Osteoblast (primary cell): ENCODE data around the gene SNX25. TPM values are rescaled to one million over a fixed set of nuclear protein-coding genes. Genes with fewer than 3 reads are reported as not detected.
A peak's percentile ranks its signal among the peaks of the same experiment; 100 is the strongest.

Experiments
- DNase-seq: peaks from one replicate; pipeline ENCODE4 v3.0.0; 2011; ENCODE audit warnings: low spot score, mixed read lengths; ENCODE audit not compliant: insufficient read length; ENCODE audit errors: missing footprints
- H2AFZ ChIP-seq: 2 replicates; pipeline ENCODE4 v1.6.0; 2011; ENCODE audit warnings: mild to moderate bottlenecking, low read length
- H3K27ac ChIP-seq: 2 replicates; pipeline ENCODE4 v1.5.1; 2011; ENCODE audit warnings: mild to moderate bottlenecking, low read depth, low read length, moderate library complexity
- H3K27me3 ChIP-seq: 2 replicates; pipeline ENCODE4 v1.6.0; 2012; ENCODE audit warnings: mild to moderate bottlenecking, control low read depth, inconsistent platforms, low read length, moderate library complexity; ENCODE audit not compliant: insufficient read depth
- H3K36me3 ChIP-seq: 2 replicates; pipeline ENCODE4 v1.5.1; 2011; ENCODE audit warnings: mild to moderate bottlenecking, low read length, control low read depth, moderate library complexity; ENCODE audit not compliant: insufficient read depth
- H3K4me1 ChIP-seq: 2 replicates; pipeline ENCODE4 v1.5.1; 2011; ENCODE audit warnings: mild to moderate bottlenecking, low read length, control low read depth, moderate library complexity; ENCODE audit not compliant: insufficient read depth
- H3K4me2 ChIP-seq: 2 replicates; pipeline ENCODE4 v1.6.0; 2011; ENCODE audit warnings: mild to moderate bottlenecking, low read length; ENCODE audit not compliant: insufficient read depth
- H3K4me3 ChIP-seq: fragments of 200-600 bp; sonication (generic); 3 replicates; pipeline ENCODE4 v1.5.1; 2012; ENCODE audit warnings: mild to moderate bottlenecking, low read length, inconsistent platforms; ENCODE audit not compliant: insufficient read depth
- H3K79me2 ChIP-seq: 2 replicates; pipeline ENCODE4 v1.6.0; 2012; ENCODE audit warnings: mild to moderate bottlenecking, low read length, control low read depth, inconsistent platforms; ENCODE audit not compliant: insufficient read depth
- H3K9me3 ChIP-seq: 2 replicates; pipeline ENCODE4 v1.5.1; 2011; ENCODE audit warnings: low read depth, low read length, control low read depth
- H4K20me1 ChIP-seq: 2 replicates; pipeline ENCODE4 v1.6.0; 2012; ENCODE audit warnings: mild to moderate bottlenecking, low read length, control low read depth; ENCODE audit not compliant: insufficient read depth
- CTCF ChIP-seq: IDR thresholded peaks from 2 replicates; pipeline ENCODE4 v1.5.1; 2011; ENCODE audit warnings: mild to moderate bottlenecking, low read depth, low read length, moderate library complexity; ENCODE audit errors: extremely low read depth
- total RNA-seq: library from RNA; depleted of rRNA; stranded (reverse); fragments of >200 nt; gene quantifications from 2 replicates; pipeline ENCODE4 v1.2.3, GENCODE V29; 2012

The SNX25 gene
- total RNA-seq, 1 donor, result 98.1 TPM

GRCh38 chr4:185261946-185262345, 52.5 kb downstream of the SNX25 start:
- Histone ChIP-seq H3K4me2 (no peak overlapping the region), H3K27me3 (no peaks in the 10 kb centered on the region), H3K27ac (no peak overlapping the region), H3K9me3 (no peaks in the 10 kb centered on the region), H3K4me3 (no peak overlapping the region), H3K79me2 (peaks cover 24% of the 10 kb centered on the region), H4K20me1 (no peaks in the 10 kb centered on the region), H2AFZ (no peak overlapping the region), H3K36me3 (peaks cover 47% of the 10 kb centered on the region), H3K4me1 (peaks cover 33% of the 10 kb centered on the region)
- no peak for TF ChIP-seq CTCF
- no peak for DNase-seq

GRCh38 chr4:185263419-185263818, 54.0 kb downstream of the SNX25 start:
- peaks cover 18% of the 10 kb centered on the region for H3K79me2 ChIP-seq
- H2AFZ ChIP-seq, result no peak overlapping the region
- H4K20me1 ChIP-seq, result no peaks in the 10 kb centered on the region
- DNase-seq, result no peak
- no peak overlapping the region for H3K4me3 ChIP-seq
- H3K27ac ChIP-seq, result no peak overlapping the region
- H3K27me3 ChIP-seq, result no peaks in the 10 kb centered on the region
- TF ChIP-seq CTCF, result no peak
- H3K9me3 ChIP-seq, result no peaks in the 10 kb centered on the region
- H3K36me3 ChIP-seq, result peaks cover 49% of the 10 kb centered on the region
- no peak overlapping the region for H3K4me2 ChIP-seq
- peaks cover 34% of the 10 kb centered on the region for H3K4me1 ChIP-seq

GRCh38 chr4:185265942-185266341, 56.5 kb downstream of the SNX25 start:
- Histone ChIP-seq H3K4me3 (no peak overlapping the region), H3K4me2 (no peak overlapping the region), H3K79me2 (peaks cover 13% of the 10 kb centered on the region), H4K20me1 (no peaks in the 10 kb centered on the region), H3K27me3 (no peaks in the 10 kb centered on the region), H3K4me1 (peaks cover 29% of the 10 kb centered on the region), H2AFZ (no peak overlapping the region), H3K36me3 (peaks cover 40% of the 10 kb centered on the region), H3K27ac (peak overlapping the region; percentile 25), H3K9me3 (no peaks in the 10 kb centered on the region)
- DNase-seq, result no peak
- no peak for TF ChIP-seq CTCF

- Histone ChIP-seq H3K9me3 (no peaks in the 10 kb centered on the region), H3K27me3 (no peaks in the 10 kb centered on the region), H3K4me1 (peaks cover 30% of the 10 kb centered on the region), H3K27ac (no peak overlapping the region), H3K36me3 (peaks cover 15% of the 10 kb centered on the region), H4K20me1 (no peaks in the 10 kb centered on the region), H2AFZ (no peak overlapping the region), H3K4me3 (no peak overlapping the region), H3K79me2 (peaks cover 19% of the 10 kb centered on the region), H3K4me2 (no peak overlapping the region)
- TF ChIP-seq CTCF, result no peak
- DNase-seq, result no peak
These were observed 59.9 kb downstream of the SNX25 start for GRCh38 chr4:185269286-185269685.
